Measurements from ENCODE around the gene PNN. TPM values are rescaled to one million over a fixed set of nuclear protein-coding genes. Genes with fewer than 3 reads are reported as not detected.
"Not testable (repeated sequence)": the region's sequence is repeated elsewhere in the genome, so short reads cannot be mapped to it uniquely, and the experiment has no call there.

PNN gene
- total RNA-seq, 1 donor from 2014 or later, result 109 TPM

- DNase-seq, result no peak
- Mint-ChIP-seq H3K27ac (no peak overlapping the region), H3K27me3 (no peaks in the 10 kb centered on the region), H3K9me3 (no peaks in the 10 kb centered on the region), H3K36me3 (ENCODE audit: low read depth) (peaks cover 40% of the 10 kb centered on the region), H3K4me1 (peaks cover 12% of the 10 kb centered on the region), H3K4me3 (no peak overlapping the region)
- TF ChIP-seq, protein P1, sequence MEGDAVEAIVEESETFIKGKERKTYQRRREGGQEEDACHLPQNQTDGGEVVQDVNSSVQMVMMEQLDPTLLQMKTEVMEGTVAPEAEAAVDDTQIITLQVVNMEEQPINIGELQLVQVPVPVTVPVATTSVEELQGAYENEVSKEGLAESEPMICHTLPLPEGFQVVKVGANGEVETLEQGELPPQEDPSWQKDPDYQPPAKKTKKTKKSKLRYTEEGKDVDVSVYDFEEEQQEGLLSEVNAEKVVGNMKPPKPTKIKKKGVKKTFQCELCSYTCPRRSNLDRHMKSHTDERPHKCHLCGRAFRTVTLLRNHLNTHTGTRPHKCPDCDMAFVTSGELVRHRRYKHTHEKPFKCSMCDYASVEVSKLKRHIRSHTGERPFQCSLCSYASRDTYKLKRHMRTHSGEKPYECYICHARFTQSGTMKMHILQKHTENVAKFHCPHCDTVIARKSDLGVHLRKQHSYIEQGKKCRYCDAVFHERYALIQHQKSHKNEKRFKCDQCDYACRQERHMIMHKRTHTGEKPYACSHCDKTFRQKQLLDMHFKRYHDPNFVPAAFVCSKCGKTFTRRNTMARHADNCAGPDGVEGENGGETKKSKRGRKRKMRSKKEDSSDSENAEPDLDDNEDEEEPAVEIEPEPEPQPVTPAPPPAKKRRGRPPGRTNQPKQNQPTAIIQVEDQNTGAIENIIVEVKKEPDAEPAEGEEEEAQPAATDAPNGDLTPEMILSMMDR (IDR thresholded peaks at IDR 0.05), result no peak
- no peak for ATAC-seq (ENCODE audit: low read depth)
- intact Hi-C loops (cut with micrococcal nuclease), result no loop called here
- ChIA-PET CTCF (no interaction called here), POLR2A (no interaction called here)
Measured at GRCh38 chr14:39181693-39182047, 6.6 kb downstream of the PNN start.

DNA sequence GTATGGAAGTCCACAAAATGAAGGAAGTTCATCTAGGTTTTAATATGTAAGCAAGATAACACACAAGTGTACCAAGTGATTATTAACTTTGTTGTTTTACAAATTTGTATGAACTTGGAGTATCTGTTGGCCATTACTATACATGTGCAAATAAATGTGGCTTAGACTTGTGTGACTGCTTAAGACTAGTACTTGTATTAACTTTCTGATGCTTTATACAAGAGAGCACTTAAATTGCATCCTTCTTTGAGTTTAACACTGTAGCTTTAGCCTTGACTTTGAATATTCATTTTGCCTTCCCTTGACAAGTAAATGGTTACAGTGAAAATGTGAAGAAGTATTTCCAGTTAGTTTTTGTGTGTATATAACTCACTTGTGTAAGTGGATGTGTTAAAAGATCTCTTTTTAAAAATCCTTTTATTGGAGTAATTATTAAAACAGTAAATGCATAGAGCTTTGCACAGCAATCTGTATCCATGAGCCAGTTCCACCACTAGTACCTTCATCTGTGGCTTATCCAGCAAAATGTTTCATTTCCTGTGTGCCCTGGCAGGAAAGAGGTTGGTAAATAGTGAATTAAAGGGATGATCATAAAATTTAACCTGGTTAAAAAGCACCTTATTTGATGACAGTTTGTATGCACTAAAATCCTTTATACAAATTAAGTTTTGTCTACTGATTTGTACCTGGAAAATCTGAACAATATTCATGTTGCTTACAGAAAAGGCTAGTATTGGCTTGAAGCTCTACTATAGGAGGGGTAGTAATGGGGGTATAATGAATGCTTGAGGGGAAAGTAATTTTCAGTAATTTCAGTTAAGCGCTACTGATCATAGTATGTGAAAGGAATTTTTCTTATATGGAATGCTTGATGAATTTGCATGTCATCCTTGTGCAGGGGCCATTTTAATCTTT lies 8.0 kb downstream of the PNN start:
- CTCF ChIA-PET, result no interaction called here
- H3K4me1 Mint-ChIP-seq, result peaks cover 3% of the 10 kb centered on the region

DNA sequence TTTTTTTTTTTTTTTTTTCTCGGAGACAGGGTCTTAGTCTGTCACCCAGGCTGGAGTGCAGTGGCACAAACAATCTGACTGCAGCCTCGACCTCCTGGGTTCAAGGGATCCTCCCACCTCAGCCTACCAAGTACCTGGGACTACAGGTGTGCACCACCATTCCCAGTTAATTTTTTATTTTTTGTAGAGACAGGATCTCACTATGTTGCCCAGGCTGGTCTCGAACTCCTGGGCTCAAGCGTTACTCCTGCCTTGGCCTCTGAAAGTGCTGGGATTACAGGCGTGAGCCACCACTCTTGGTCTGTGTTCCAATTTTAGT lies 8.6 kb downstream of the PNN start:
- H3K27ac Mint-ChIP-seq; H3K9me3 Mint-ChIP-seq; H3K4me1 Mint-ChIP-seq; H3K27me3 Mint-ChIP-seq; DNase-seq; CTCF ChIA-PET; intact Hi-C loops (cut with micrococcal nuclease); ATAC-seq (ENCODE audit: low read depth); H3K4me3 Mint-ChIP-seq: not testable (repeated sequence)
- H3K36me3 Mint-ChIP-seq (ENCODE audit: low read depth), result peaks cover 27% of the 10 kb centered on the region
- POLR2A ChIA-PET, result interaction anchor here (1.7 kb wide), 1 partner anchor 13 kb away, joined by 4 read pairs; the partner anchor contains the start of gene TRAPPC6B

More for the DNA sequence above, 8.0 kb downstream of the PNN start:
- Mint-ChIP-seq H3K27ac (no peak overlapping the region), H3K36me3 (ENCODE audit: low read depth) (peaks cover 30% of the 10 kb centered on the region), H3K4me3 (no peak overlapping the region), H3K27me3 (no peaks in the 10 kb centered on the region), H3K9me3 (no peaks in the 10 kb centered on the region)
- POLR2A ChIA-PET, result interaction anchor here (1.7 kb wide), 1 partner anchor 13 kb away, joined by 4 read pairs; the partner anchor contains the start of gene TRAPPC6B
- intact Hi-C loops (cut with micrococcal nuclease), result no loop called here
- DNase-seq (no peak), ATAC-seq (ENCODE audit: low read depth) (no peak)
- TF ChIP-seq, protein P1 (IDR thresholded peaks at IDR 0.05), result no peak

DNA sequence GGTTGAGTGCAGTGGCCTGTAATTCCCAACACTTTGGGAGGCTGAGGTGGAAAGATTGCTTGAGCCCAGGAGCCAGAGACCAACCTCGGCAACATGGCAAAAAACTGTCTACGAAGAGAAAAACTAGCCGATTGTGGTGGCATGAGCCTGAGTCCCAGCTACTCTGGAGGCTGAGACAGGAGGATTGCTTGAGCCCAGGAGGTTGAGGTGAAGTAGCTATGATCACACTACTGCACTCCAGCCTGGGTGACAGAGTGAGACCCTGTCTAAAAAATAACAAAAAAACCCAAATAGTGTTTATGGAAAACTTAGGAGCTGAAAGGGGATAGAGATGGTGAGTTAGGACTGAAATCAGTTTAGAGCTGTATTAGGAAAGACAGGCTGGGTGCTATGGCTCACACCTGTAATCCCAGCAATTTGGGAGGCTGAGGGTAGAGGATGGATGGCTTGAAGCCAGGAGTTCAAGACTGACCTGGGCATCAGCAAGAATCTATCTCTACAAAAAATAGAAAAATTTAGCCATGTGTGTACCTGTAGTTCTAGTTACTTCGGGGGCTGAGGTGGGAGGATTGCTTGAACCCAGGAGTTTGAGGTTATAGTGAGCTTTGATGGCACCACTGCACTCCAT lies 9.7 kb downstream of the PNN start:
- ATAC-seq (ENCODE audit: low read depth) (no peak), DNase-seq (no peak)
- TF ChIP-seq, protein P1 (IDR thresholded peaks at IDR 0.05), result no peak
- Mint-ChIP-seq H3K4me3 (no peak overlapping the region), H3K36me3 (ENCODE audit: low read depth) (peaks cover 27% of the 10 kb centered on the region), H3K27ac (no peak overlapping the region), H3K9me3 (no peaks in the 10 kb centered on the region), H3K27me3 (no peaks in the 10 kb centered on the region), H3K4me1 (no peaks in the 10 kb centered on the region)
- ChIA-PET CTCF (no interaction called here), POLR2A (interaction anchor here (0.7 to 2.6 kb wide), 3 partner anchors 10 to 82 kb away, joined by 3 to 15 read pairs (median 5); partner anchors contain the start of genes PNN and TRAPPC6B)
- intact Hi-C loops (cut with micrococcal nuclease), result no loop called here

- intact Hi-C loops (cut with micrococcal nuclease), result no loop called here
- POLR2A ChIA-PET, result interaction anchor here (0.7 to 2.6 kb wide), 4 partner anchors 10 to 81 kb away, joined by 3 to 15 read pairs (median 4); partner anchors contain the start of genes PNN and TRAPPC6B
- Mint-ChIP-seq H3K9me3 (no peaks in the 10 kb centered on the region), H3K27me3 (no peaks in the 10 kb centered on the region), H3K27ac (no peak overlapping the region), H3K4me3 (no peak overlapping the region), H3K4me1 (no peaks in the 10 kb centered on the region), H3K36me3 (ENCODE audit: low read depth) (peaks cover 27% of the 10 kb centered on the region)
- DNase-seq, result no peak
- TF ChIP-seq, protein P1 (IDR thresholded peaks at IDR 0.05), result no peak
- CTCF ChIA-PET, result no interaction called here
- ATAC-seq (ENCODE audit: low read depth), result no peak
Measured at GRCh38 chr14:39185256-39186049, 10.4 kb downstream of the PNN start.

Measured in activated B cell treated with CpG ODN at 0.5 μM for 24 hours (primary cell).